HepG2 (cell line): ENCODE measurements around the gene AQP10. TPM values are rescaled to one million over a fixed set of nuclear protein-coding genes. Genes with fewer than 3 reads are reported as not detected.

Experiments used
- ATAC-seq: fragments of 200-7000 bp; cut with Tn5 transposase; 3 replicates; pipeline ENCODE4 v1.9.1; 2020; ENCODE audit warnings: mild to moderate bottlenecking, moderate library complexity
- Bru-seq: library from RNA; stranded (reverse); fragments of 400-500 nt; gene quantifications from one replicate; lab custom pipeline; 2021; lab: Mats Ljungman, UMichigan
- BruChase-seq, 2 experiments: library from RNA; stranded (reverse); fragments of 400-500 nt; gene quantifications; one replicate each; lab custom pipeline; 2021; lab: Mats Ljungman, UMichigan
- BruUV-seq: library from RNA; stranded (reverse); fragments of 400-500 nt; replicated peaks from 2 replicates; lab custom pipeline; 2021; lab: Mats Ljungman, UMichigan
- CTCF ChIA-PET: fragments of 300-600 bp; formaldehyde crosslinking; extraction: SDS; loops from one replicate; lab custom pipeline; 2021; ENCODE audit warnings: low total read pairs, inconsistent platforms, low intra/inter-chr PET ratio; lab: Yijun Ruan, JAX
- POLR2A ChIA-PET: fragments of 350-600 bp; sonication (Branson Sonifier 250); formaldehyde crosslinking; loops from one replicate; lab custom pipeline; 2020; ENCODE audit warnings: antibody characterized with exemption, inconsistent platforms; lab: Yijun Ruan, JAX
- DNase-seq: peaks from one replicate; pipeline ENCODE4 v3.0.0-alpha.2; 2015; ENCODE audit warnings: low spot score
- FAIRE-seq: peaks from 3 replicates; lab custom pipeline; 2011; peaks lifted over from hg19 to GRCh38; lab: Jason Lieb, UNC
- H2AFZ ChIP-seq: one replicate; pipeline ENCODE4 v1.6.1; 2011; ENCODE audit warnings: low read length, inconsistent platforms
- H3K27ac ChIP-seq: fragments of 300-600 bp; 3 replicates; pipeline ENCODE4 v1.8.0; 2011; ENCODE audit warnings: mixed run types, mild to moderate bottlenecking, mixed read lengths, low read length, inconsistent platforms; ENCODE audit not compliant: insufficient read depth; ENCODE audit errors: extremely low read length
- H3K27me3 ChIP-seq, 2 experiments: fragments of 200-600 bp in 1 of 2; 2 replicates in 1 of 2; 3 replicates in 1 of 2; pipeline versions ENCODE4 v1.6.0 to v1.8.0; 2011; ENCODE audit warnings: low read length in 2 of 2, mild to moderate bottlenecking in 2 of 2, moderate library complexity in 2 of 2, inconsistent platforms in 1 of 2; ENCODE audit not compliant: insufficient read depth in 2 of 2, control insufficient read depth in 1 of 2
- H3K36me3 ChIP-seq, 2 experiments: fragments of 200-600 bp in 1 of 2; replicated peaks in 1 of 2; 2 replicates in 1 of 2; 3 replicates in 1 of 2; pipeline versions ENCODE4 v1.5.1 to v1.8.0; 2011; ENCODE audit warnings: low read length in 2 of 2, inconsistent platforms in 1 of 2; ENCODE audit not compliant: insufficient read depth in 2 of 2, control insufficient read depth in 1 of 2
- H3K4me1 ChIP-seq: 2 replicates; pipeline ENCODE4 v1.5.1; 2012; ENCODE audit warnings: low read length, inconsistent platforms; ENCODE audit not compliant: insufficient read depth
- H3K4me2 ChIP-seq: 2 replicates; pipeline ENCODE4 v1.6.0; 2011; ENCODE audit warnings: low read depth, low read length, inconsistent platforms
- H3K4me3 ChIP-seq, 3 experiments: fragments of 200-600 bp in 1 of 3; sonication (generic), shearing (Covaris generic) in 1 of 3; replicated peaks in 1 of 3; 2 replicates each; pipeline ENCODE4 v1.5.1; 2011 to 2016; ENCODE audit warnings: low read length in 3 of 3, inconsistent platforms in 2 of 3, low read depth in 2 of 3, mild to moderate bottlenecking in 2 of 3, control low read depth in 1 of 3, mixed read lengths in 1 of 3; ENCODE audit not compliant: insufficient read depth in 1 of 3
- H3K79me2 ChIP-seq: one replicate; pipeline ENCODE4 v1.6.1; 2011; ENCODE audit warnings: low read length, inconsistent platforms; ENCODE audit not compliant: insufficient read depth
- H3K9ac ChIP-seq: 2 replicates; pipeline ENCODE4 v1.6.0; 2011; ENCODE audit warnings: mild to moderate bottlenecking, low read depth, low read length, inconsistent platforms; ENCODE audit not compliant: insufficient read depth
- H3K9me3 ChIP-seq: 2 replicates; pipeline ENCODE4 v1.5.1; 2012; ENCODE audit warnings: mild to moderate bottlenecking, low read length
- H4K20me1 ChIP-seq: 2 replicates; pipeline ENCODE4 v1.6.0; 2011; ENCODE audit warnings: inconsistent platforms, mild to moderate bottlenecking, low read length, moderate library complexity; ENCODE audit not compliant: insufficient read depth
- AKAP8 ChIP-seq: sonication (generic); formaldehyde crosslinking; IDR thresholded peaks from 2 replicates; pipeline ENCODE4 v1.5.1; 2020; ENCODE audit warnings: mild to moderate bottlenecking, missing genetic modification reagents
- ARID4A ChIP-seq: sonication (generic); formaldehyde crosslinking; IDR thresholded peaks from 2 replicates; pipeline ENCODE4 v1.5.0; 2020; ENCODE audit warnings: mild to moderate bottlenecking, missing genetic modification reagents, borderline replicate concordance
- KDM3A ChIP-seq: IDR thresholded peaks from 2 replicates; pipeline ENCODE4 v1.6.1; 2018; ENCODE audit warnings: low read depth, missing compliant biosample characterization
- RARG ChIP-seq: sonication (generic); formaldehyde crosslinking; IDR thresholded peaks from 2 replicates; pipeline ENCODE4 v1.4.0; 2020; ENCODE audit warnings: low read depth, mild to moderate bottlenecking, missing genetic modification reagents
- SKI ChIP-seq: fragments of 450-650 bp; IDR thresholded peaks from one replicate; pipeline ENCODE4 v1.6.1; 2018; ENCODE audit warnings: mild to moderate bottlenecking; ENCODE audit not compliant: partially characterized antibody
- SMARCC2 ChIP-seq: fragments of 450-650 bp; IDR thresholded peaks from 2 replicates; pipeline ENCODE4 v1.6.1; 2017; ENCODE audit warnings: antibody characterized with exemption, mild to moderate bottlenecking
- SRSF1 ChIP-seq: fragments of 200-400 bp; formaldehyde crosslinking; optimal IDR thresholded peaks from 2 replicates; pipeline ENCODE3; 2017; ENCODE audit warnings: mild to moderate bottlenecking, low read depth, low read length, moderate library complexity
- TEAD3 ChIP-seq: optimal IDR thresholded peaks from 2 replicates; pipeline ENCODE3; 2016; ENCODE audit warnings: borderline replicate concordance
- ZBTB14 ChIP-seq: sonication (generic); formaldehyde crosslinking; IDR thresholded peaks from 2 replicates; pipeline ENCODE4 v1.4.0; 2020; ENCODE audit warnings: missing genetic modification reagents
- ZBTB43 ChIP-seq: sonication (generic); formaldehyde crosslinking; conservative IDR thresholded peaks from 2 replicates; pipeline ENCODE4 v1.4.0; 2020; ENCODE audit warnings: missing genetic modification reagents
- ZFP36L2 ChIP-seq: sonication (generic); formaldehyde crosslinking; IDR thresholded peaks from 2 replicates; pipeline ENCODE4 v1.4.0; 2020; ENCODE audit warnings: missing genetic modification reagents
- ZNF460 ChIP-seq: sonication (generic); formaldehyde crosslinking; IDR thresholded peaks from 2 replicates; pipeline ENCODE4 v1.5.1; 2020; ENCODE audit warnings: missing genetic modification reagents, mild to moderate bottlenecking, borderline replicate concordance
- ZSCAN22 ChIP-seq: sonication (generic); formaldehyde crosslinking; IDR thresholded peaks from 2 replicates; pipeline ENCODE4 v1.4.0; 2020; ENCODE audit warnings: mild to moderate bottlenecking, missing genetic modification reagents
- WGBS: methylation state at CpG from one replicate; pipeline ENCODE4 v1.1.6; 2017; ENCODE audit warnings: low lambda C conversion rate; 5-methylcytosine and 5-hydroxymethylcytosine counted together
- in situ Hi-C: cut with HindIII; loops from 2 replicates; pipeline ENCODE4 v1.10.0; 2017; ENCODE audit warnings: low pct_unique_long_range_greater_than_20kb; ENCODE audit not compliant: extremely low pct_ligation_motif_present
- intact Hi-C: fragments of 100-400 bp; cut with micrococcal nuclease; formaldehyde crosslinking; loops from one replicate; pipeline ENCODE4 v1.10.0; 2022; ENCODE audit not compliant: unreplicated experiment
- long read RNA-seq, 2 experiments: library from RNA in 1 of 2; library from polyadenylated mRNA in 1 of 2; stranded (forward) in 1 of 2; unstranded in 1 of 2; transcript quantifications; one replicate each; pipeline ENCODE4 v2.0.0, GENCODE V29; 2019 to 2022
- polyA minus RNA-seq, 3 experiments: library from RNA; depleted of rRNA, polyadenylated mRNA; stranded (reverse); fragments of >200 nt; gene quantifications; 2 replicates each; pipeline ENCODE4 v1.2.3, GENCODE V29; 2011; ENCODE audit warnings: low replicate concordance in 1 of 3
- polyA plus RNA-seq, 8 experiments: library from polyadenylated mRNA; depleted of rRNA in 3 of 8; stranded (reverse) in 7 of 8; unstranded in 1 of 8; fragments of >200 nt; fragmentation: Illumina TruSeq in 4 of 8; extraction: Trizol in 4 of 8; gene quantifications; 2 replicates each; pipeline versions ENCODE4 v1.2.1 to v1.2.3, GENCODE V29; 2011 to 2016; ENCODE audit warnings: low read depth in 4 of 8, missing spikeins in 1 of 8, mixed read lengths in 1 of 8; ENCODE audit not compliant: insufficient read depth in 1 of 8
- total RNA-seq, 5 experiments: library from RNA; depleted of rRNA; stranded (reverse); fragments of >200 nt; fragmentation: Illumina TruSeq; extraction: Trizol; gene quantifications; 2 replicates each; pipeline ENCODE4 v1.2.3, GENCODE V29; 2016; ENCODE audit warnings: low read depth in 1 of 5

The AQP10 gene
- not detected in 2 replicates for total RNA-seq (2016; rRNA removed; fragmentation: Illumina TruSeq; extraction: Trizol)
- total RNA-seq (2016; cell fraction: cytosol; rRNA removed; fragmentation: Illumina TruSeq; extraction: Trizol; ENCODE audit: low read depth), result not detected in 2 replicates
- not detected in 2 replicates for total RNA-seq (2016; cell fraction: insoluble cytoplasmic fraction; rRNA removed; fragmentation: Illumina TruSeq; extraction: Trizol)
- not detected in 2 replicates for total RNA-seq (2016; cell fraction: membrane; rRNA removed; fragmentation: Illumina TruSeq; extraction: Trizol)
- total RNA-seq (2016; cell fraction: nucleus; rRNA removed; fragmentation: Illumina TruSeq; extraction: Trizol), result not detected in 2 replicates
- polyA plus RNA-seq (2011; rRNA removed), result 0.30 and 0.38 TPM in 2 replicates
- polyA plus RNA-seq (2011; cell fraction: cytosol; rRNA removed), result 0.16 and 0.28 TPM in 2 replicates
- polyA plus RNA-seq (2011; cell fraction: nucleus; rRNA removed), result 0.73 and 0.74 TPM in 2 replicates
- polyA plus RNA-seq (2012), result 0.13 and 0.15 TPM in 2 replicates
- polyA plus RNA-seq (2016; cell fraction: cytosol; fragmentation: Illumina TruSeq; extraction: Trizol; ENCODE audit: low read depth), result not detected in 2 replicates
- not detected in 2 replicates for polyA plus RNA-seq (2016; cell fraction: insoluble cytoplasmic fraction; fragmentation: Illumina TruSeq; extraction: Trizol; ENCODE audit: low read depth)
- polyA plus RNA-seq (2016; cell fraction: membrane; fragmentation: Illumina TruSeq; extraction: Trizol; ENCODE audit: low read depth), result not detected in 2 replicates
- polyA plus RNA-seq (2016; cell fraction: nucleus; fragmentation: Illumina TruSeq; extraction: Trizol; ENCODE audit: insufficient read depth, low read depth), result not detected in 2 replicates
- polyA minus RNA-seq (2011; rRNA and poly(A)+ RNA removed; ENCODE audit: low replicate concordance), result 0.30 TPM in 1 of 2 replicates, not detected in the other
- not detected in 2 replicates for polyA minus RNA-seq (2011; cell fraction: cytosol; rRNA and poly(A)+ RNA removed)
- polyA minus RNA-seq (2011; cell fraction: nucleus; rRNA and poly(A)+ RNA removed), result 0.26 TPM in 1 of 2 replicates, not detected in the other
- percentile 24 among the genes with signal in this experiment for Bru-seq, nascent RNA
- percentile 24 among the genes with signal in this experiment for BruChase-seq, experiment 1, labeled RNA remaining after a 6-hour chase
- BruChase-seq, experiment 2, labeled RNA remaining after a 2-hour chase, result not detected
- long read RNA-seq, experiment 1, result 0 reads
- long read RNA-seq, experiment 2, result 0 reads

- FAIRE-seq, result peak; percentile 50
- ATAC-seq, result peak; percentile 56
- Histone ChIP-seq H4K20me1 (no peaks in the 10 kb centered on the region), H3K4me1 (peaks cover 19% of the 10 kb centered on the region), H3K36me3 (no peaks in the 10 kb centered on the region), H3K9me3 (no peaks in the 10 kb centered on the region), H3K27me3 (peaks cover 7 to 9% of the 10 kb centered on the region in 2 experiments; a peak in 3 of 5 replicates), H3K27ac (no peak within 1 kb of the TSS), H2AFZ (no peak within 1 kb of the TSS), H3K9ac (no peak within 1 kb of the TSS), H3K79me2 (no peaks in the 10 kb centered on the region), H3K4me3 (no peak within 1 kb of the TSS), H3K4me2 (peak within 1 kb of the TSS; percentile 55)
- peak; percentile 63 for DNase-seq
- POLR2A ChIA-PET, result no interaction called here
- intact Hi-C loops, result no loop called here
- in situ Hi-C loops, result no loop called here
- BruUV-seq, result no TSS peak
- 2% methylated on average over 5 of the region's 9 CpGs for WGBS
- CTCF ChIA-PET, result no interaction called here
- TF ChIP-seq SMARCC2 (no peak), KDM3A (CRISPR knock-in tag) (no peak), ZBTB43 (CRISPR knock-in tag) (no peak), SKI (peak; percentile 21), TEAD3 (CRISPR knock-in tag) (peak; percentile 32), ZBTB14 (no peak), ZFP36L2 (CRISPR knock-in tag) (no peak), ZNF460 (CRISPR knock-in tag) (no peak), AKAP8 (no peak), ARID4A (CRISPR knock-in tag) (peak; percentile 21; the same call in 1 of the 2 replicates), SRSF1 (no peak), ZSCAN22 (CRISPR knock-in tag) (no peak), RARG (CRISPR knock-in tag) (no peak)
These were observed at the start of gene AQP10 for GRCh38 chr1:154320882-154321608. Gene AQP10, plus strand, starts transcription at chr1:154321093. Its CDS starts 63 bp downstream, at chr1:154321156.
